ENCODE data around the gene TPST1.
"Not testable (repeated sequence)": the region's sequence is repeated elsewhere in the genome, so short reads cannot be mapped to it uniquely, and the experiment has no call there.

The TPST1 gene

GRCh38 chr7:66379542-66380160, 174.5 kb downstream of the TPST1 start:
- no peak for DNase-seq (ENCODE audit: low read depth, low spot score)

DNA sequence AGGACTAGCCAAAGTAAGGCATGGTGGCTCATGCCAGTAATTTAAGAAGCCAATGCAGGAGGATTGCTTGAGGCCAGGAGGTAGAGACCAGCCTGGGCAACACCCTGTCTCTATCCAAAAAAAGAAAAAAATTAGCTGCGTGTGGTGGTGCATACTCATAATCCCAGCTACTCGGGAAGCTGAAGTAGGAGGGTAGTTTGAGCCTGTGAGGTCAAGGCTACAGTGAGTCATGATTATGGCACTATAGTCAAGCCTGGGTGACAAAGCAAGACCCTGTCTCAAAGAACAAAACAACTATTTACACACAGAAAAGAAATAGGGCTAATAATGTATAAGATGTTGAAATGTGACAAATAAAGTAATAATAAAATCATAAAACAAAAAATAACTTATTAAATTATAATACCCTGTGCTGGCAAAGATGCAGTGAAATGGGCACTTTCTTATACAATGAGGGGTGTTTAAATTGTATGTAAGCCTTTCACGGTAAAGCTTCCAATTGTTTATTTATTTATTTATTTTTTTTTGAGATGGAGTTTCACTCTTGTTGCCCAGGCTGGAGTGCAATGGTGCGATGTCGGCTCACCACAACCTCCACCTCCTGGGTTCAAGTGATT, 175.2 kb downstream of the TPST1 start:
- DNase-seq (ENCODE audit: low read depth, low spot score): no peak

- DNase-seq (ENCODE audit: low read depth, low spot score): not testable (repeated sequence)
Observed at GRCh38 chr7:66382182-66382923, 177.2 kb downstream of the TPST1 start.

GRCh38 chr7:66385191-66385905, 180.2 kb downstream of the TPST1 start:
- not testable (repeated sequence) for DNase-seq (ENCODE audit: low read depth, low spot score)

GRCh38 chr7:66395128-66395571, 190.0 kb downstream of the TPST1 start:
- not testable (repeated sequence) for DNase-seq (ENCODE audit: low read depth, low spot score)

GRCh38 chr7:66396052-66396451, 190.9 kb downstream of the TPST1 start:
- not testable (repeated sequence) for DNase-seq (ENCODE audit: low read depth, low spot score)

GRCh38 chr7:66398841-66399240, 193.7 kb downstream of the TPST1 start:
- not testable (repeated sequence) for DNase-seq (ENCODE audit: low read depth, low spot score)

GRCh38 chr7:66399566-66399965, 194.4 kb downstream of the TPST1 start:
- DNase-seq (ENCODE audit: low read depth, low spot score): no peak

DNA sequence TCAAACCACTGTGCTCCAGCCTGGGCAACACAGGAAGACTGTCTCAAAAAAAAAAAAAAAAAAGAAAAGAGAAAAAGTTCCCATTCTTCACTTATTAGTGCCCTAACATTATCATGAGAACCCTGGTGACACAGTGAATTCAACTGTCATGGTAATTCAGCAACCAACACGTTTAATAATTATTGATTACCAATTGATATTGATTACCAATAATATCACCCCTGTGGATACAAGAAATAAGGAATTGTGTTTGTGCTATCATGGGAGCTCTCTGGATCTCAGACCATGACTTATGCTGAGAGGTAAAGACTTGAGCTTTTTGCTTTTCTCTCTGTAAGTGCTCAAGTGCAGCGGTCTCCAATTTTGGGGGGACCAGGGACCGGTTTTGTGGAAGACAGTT, 195.3 kb downstream of the TPST1 start:
- no peak for DNase-seq (ENCODE audit: low read depth, low spot score)

DNA sequence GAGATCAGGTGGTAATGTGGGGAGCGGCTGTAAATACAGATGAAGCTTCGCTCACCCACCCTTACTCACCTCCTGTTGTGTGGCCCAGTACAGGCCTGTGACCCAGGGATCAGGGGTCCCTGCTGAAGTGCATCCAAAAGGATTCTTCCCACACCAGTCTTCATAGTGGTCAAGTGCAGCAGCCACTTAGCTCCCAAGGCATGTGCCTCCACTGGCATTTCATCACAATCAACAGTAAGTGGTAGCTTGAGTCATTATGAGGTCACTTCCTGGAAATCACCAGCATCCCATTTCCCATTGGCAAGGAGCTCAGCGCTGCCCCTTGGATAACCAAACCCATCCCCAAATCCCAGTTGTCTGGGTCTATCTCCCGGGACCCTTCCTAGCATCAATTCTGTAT, 196.0 kb downstream of the TPST1 start:
- DNase-seq (ENCODE audit: low read depth, low spot score): not testable (repeated sequence)

DNA sequence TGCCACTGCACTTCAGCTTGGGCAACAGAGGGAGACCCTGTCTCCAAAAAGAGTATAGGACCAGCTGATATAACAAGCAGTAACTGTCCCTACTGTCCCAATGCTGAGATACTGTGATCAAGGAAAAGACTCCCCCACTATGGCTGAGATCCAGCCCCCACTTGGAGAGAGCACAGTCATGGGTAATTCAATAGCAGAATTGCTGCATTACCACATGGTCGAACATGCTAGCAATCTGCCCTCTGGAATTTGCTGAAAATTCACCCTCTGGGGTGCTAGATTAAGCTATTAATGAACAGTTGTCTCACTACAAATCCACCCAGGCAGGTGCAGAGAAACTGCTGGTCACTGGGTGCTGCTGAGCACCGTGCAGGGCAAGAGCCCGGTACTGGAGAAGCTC, 196.8 kb downstream of the TPST1 start:
- DNase-seq (ENCODE audit: low read depth, low spot score): not testable (repeated sequence)

DNA sequence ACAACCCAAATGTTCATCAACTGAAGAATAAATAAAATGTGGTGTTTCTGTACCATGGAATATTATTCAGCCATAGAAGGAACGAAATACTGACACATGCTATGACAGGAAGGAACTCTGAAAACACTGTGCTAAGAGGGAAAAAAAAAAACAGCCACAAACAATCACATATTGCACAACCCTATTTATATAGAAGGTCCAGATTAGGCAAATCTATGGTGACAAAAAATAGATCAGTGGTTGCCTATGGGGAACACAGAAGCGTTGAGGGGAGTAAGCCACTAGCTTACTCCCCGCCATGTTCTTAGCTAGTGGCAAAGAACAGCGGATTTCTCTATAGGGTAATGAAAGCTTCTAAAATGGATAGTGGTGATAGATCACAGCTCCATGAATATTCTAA, 198.4 kb downstream of the TPST1 start:
- DNase-seq (ENCODE audit: low read depth, low spot score): no peak

- DNase-seq (ENCODE audit: low read depth, low spot score): no peak
Observed at GRCh38 chr7:66409493-66409892, 204.4 kb downstream of the TPST1 start.

All from brain pericyte (primary cell).